Type B pancreatic cell (in vitro differentiated cells): Measurements from ENCODE around the gene UGCG. TPM values are rescaled to one million over a fixed set of nuclear protein-coding genes. Genes with fewer than 3 reads are reported as not detected.
"Not testable (repeated sequence)": the region's sequence is repeated elsewhere in the genome, so short reads cannot be mapped to it uniquely, and the experiment has no call there.

Source experiments
- DNase-seq: peaks from one replicate; pipeline ENCODE4 v3.0.0; 2021; ENCODE audit warnings: mixed read lengths; ENCODE audit not compliant: unreplicated experiment; ENCODE audit errors: extremely low spot score
- H3K27ac Mint-ChIP-seq: 2 replicates; pipeline ENCODE4 v1.8.0; 2021; ENCODE audit warnings: mild to moderate bottlenecking, mixed read lengths
- H3K27me3 Mint-ChIP-seq: 2 replicates; pipeline ENCODE4 v1.8.0; 2021; ENCODE audit warnings: mixed read lengths
- H3K36me3 Mint-ChIP-seq: 2 replicates; pipeline ENCODE4 v1.8.0; 2021; ENCODE audit warnings: mixed read lengths
- H3K4me1 Mint-ChIP-seq: one replicate; pipeline ENCODE4 v1.8.0; 2021; ENCODE audit warnings: mixed read lengths; ENCODE audit not compliant: unreplicated experiment
- H3K4me3 Mint-ChIP-seq: 2 replicates; pipeline ENCODE4 v1.8.0; 2021; ENCODE audit warnings: mild to moderate bottlenecking, mixed read lengths
- H3K9me3 Mint-ChIP-seq: 2 replicates; pipeline ENCODE4 v1.8.0; 2021; ENCODE audit warnings: mixed read lengths
- total RNA-seq: library from RNA; stranded (reverse); gene quantifications from 2 replicates; pipeline ENCODE4 v1.2.1, GENCODE V29; 2021; ENCODE audit warnings: low replicate concordance
- TF ChIP-seq, protein P1 (sequence below): fragments of 200-600 bp; sonication (generic); conservative IDR thresholded peaks from 2 replicates; pipeline ENCODE4 v1.5.0; 2021; ENCODE audit warnings: antibody characterized with exemption, mild to moderate bottlenecking

UGCG gene
- total RNA-seq, 1 donor from 2014 or later: 28.3 TPM

- H3K27ac Mint-ChIP-seq: no peak overlapping the region
- peaks cover 8% of the 10 kb centered on the region for H3K4me1 Mint-ChIP-seq
- DNase-seq: no peak
- peaks cover 4% of the 10 kb centered on the region for H3K9me3 Mint-ChIP-seq
- H3K27me3 Mint-ChIP-seq: no peaks in the 10 kb centered on the region
- TF ChIP-seq, protein P1, sequence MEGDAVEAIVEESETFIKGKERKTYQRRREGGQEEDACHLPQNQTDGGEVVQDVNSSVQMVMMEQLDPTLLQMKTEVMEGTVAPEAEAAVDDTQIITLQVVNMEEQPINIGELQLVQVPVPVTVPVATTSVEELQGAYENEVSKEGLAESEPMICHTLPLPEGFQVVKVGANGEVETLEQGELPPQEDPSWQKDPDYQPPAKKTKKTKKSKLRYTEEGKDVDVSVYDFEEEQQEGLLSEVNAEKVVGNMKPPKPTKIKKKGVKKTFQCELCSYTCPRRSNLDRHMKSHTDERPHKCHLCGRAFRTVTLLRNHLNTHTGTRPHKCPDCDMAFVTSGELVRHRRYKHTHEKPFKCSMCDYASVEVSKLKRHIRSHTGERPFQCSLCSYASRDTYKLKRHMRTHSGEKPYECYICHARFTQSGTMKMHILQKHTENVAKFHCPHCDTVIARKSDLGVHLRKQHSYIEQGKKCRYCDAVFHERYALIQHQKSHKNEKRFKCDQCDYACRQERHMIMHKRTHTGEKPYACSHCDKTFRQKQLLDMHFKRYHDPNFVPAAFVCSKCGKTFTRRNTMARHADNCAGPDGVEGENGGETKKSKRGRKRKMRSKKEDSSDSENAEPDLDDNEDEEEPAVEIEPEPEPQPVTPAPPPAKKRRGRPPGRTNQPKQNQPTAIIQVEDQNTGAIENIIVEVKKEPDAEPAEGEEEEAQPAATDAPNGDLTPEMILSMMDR: no peak
- no peaks in the 10 kb centered on the region for H3K36me3 Mint-ChIP-seq
- no peak overlapping the region for H3K4me3 Mint-ChIP-seq
Measured at GRCh38 chr9:111870774-111871498, 25.7 kb upstream of the UGCG start.

GRCh38 chr9:111871499-111871855 is 25.1 kb upstream of the UGCG start:
- Mint-ChIP-seq H3K4me3 (no peak overlapping the region), H3K4me1 (peaks cover 8% of the 10 kb centered on the region), H3K9me3 (peaks cover 4% of the 10 kb centered on the region), H3K27me3 (no peaks in the 10 kb centered on the region), H3K36me3 (no peaks in the 10 kb centered on the region), H3K27ac (no peak overlapping the region)
- DNase-seq: no peak
- TF ChIP-seq, protein P1: no peak

DNA sequence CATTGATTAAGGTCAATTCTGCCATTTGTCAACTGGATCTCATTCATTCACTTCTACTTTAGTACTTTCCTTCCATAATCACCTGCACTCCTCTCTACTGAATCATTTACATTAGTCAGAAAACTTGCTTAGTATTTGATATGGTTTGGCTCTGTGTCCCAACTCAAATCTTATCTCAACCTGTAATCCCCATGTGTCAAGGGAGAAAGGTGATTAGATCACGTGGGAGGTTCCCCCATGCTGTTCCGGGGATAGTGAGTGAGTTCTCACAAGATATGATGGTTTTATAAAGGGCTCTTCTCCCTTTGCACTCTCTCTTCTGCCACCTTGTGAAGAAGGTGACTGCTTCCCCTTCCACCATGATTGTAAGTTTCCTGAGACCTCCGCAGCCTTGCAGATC is 23.7 kb upstream of the UGCG start:
- Mint-ChIP-seq H3K27me3 (no peaks in the 10 kb centered on the region), H3K4me1 (peaks cover 8% of the 10 kb centered on the region), H3K27ac (no peak overlapping the region), H3K36me3 (no peaks in the 10 kb centered on the region), H3K4me3 (no peak overlapping the region), H3K9me3 (no peaks in the 10 kb centered on the region)
- no peak for DNase-seq
- TF ChIP-seq, protein P1: no peak

GRCh38 chr9:111873901-111874300 is 22.7 kb upstream of the UGCG start:
- Mint-ChIP-seq H3K4me1 (peaks cover 8% of the 10 kb centered on the region), H3K4me3 (no peak overlapping the region), H3K27ac (no peak overlapping the region), H3K36me3 (no peaks in the 10 kb centered on the region), H3K27me3 (no peaks in the 10 kb centered on the region), H3K9me3 (no peaks in the 10 kb centered on the region)
- DNase-seq: no peak
- TF ChIP-seq, protein P1: no peak

- H3K4me1 Mint-ChIP-seq: peaks cover 8% of the 10 kb centered on the region
- H3K27ac Mint-ChIP-seq: no peak overlapping the region
- H3K36me3 Mint-ChIP-seq: no peaks in the 10 kb centered on the region
- TF ChIP-seq, protein P1: no peak
- no peak overlapping the region for H3K4me3 Mint-ChIP-seq
- DNase-seq: no peak
- H3K27me3 Mint-ChIP-seq: no peaks in the 10 kb centered on the region
- H3K9me3 Mint-ChIP-seq: no peaks in the 10 kb centered on the region
Measured at GRCh38 chr9:111874500-111874899, 22.1 kb upstream of the UGCG start.

DNA sequence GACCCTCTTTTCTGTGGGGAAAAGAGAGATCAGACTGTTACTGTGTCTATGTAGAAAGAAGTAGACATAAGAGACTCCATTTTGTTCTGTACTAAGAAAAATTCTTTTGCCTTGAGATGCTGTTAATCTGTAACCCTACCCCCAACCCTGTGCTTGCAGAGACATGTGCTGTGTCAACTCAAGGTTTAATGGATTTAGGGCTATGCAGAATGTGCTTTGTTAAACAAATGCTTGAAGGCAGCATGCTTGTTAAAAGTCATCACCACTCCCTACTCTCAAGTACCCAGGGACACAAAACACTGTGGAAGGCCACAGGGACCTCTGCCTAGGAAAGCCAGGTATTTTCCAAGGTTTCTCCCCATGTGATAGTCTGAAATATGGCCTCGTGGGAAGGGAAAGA is 21.3 kb upstream of the UGCG start:
- not testable (repeated sequence) for H3K27me3 Mint-ChIP-seq, H3K36me3 Mint-ChIP-seq, H3K9me3 Mint-ChIP-seq, H3K27ac Mint-ChIP-seq, H3K4me3 Mint-ChIP-seq, H3K4me1 Mint-ChIP-seq, DNase-seq

DNA sequence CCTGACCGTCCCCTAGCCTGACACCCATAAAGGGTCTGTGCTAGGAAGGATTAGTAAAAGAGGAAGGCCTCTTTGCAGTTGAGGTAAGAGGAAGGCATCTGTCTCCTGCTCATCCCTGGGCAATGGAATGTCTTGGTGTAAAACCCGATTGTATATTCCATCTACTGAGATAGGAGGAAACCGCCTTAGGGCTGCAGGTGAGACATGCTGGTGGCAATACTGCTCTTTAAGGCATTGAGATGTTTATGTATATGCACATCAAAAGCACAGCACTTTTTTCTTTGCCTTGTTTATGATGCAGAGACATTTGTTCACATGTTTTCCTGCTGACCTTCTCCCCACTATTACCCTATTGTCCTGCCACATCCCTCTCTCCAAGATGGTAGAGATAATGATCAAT is 20.9 kb upstream of the UGCG start:
- DNase-seq, H3K36me3 Mint-ChIP-seq, H3K27ac Mint-ChIP-seq, H3K4me1 Mint-ChIP-seq, H3K4me3 Mint-ChIP-seq, H3K27me3 Mint-ChIP-seq, H3K9me3 Mint-ChIP-seq: not testable (repeated sequence)
